Esophagus squamous epithelium (tissue), 5 donors: ENCODE results near the gene WFDC2. TPM values are rescaled to one million over a fixed set of nuclear protein-coding genes. Genes with fewer than 3 reads are reported as not detected.

Experiments used
- DNase-seq: peaks from one replicate; lab custom pipeline; 2025; lab: John Stamatoyannopoulos, UW
- H3K27ac ChIP-seq, 4 donors: fragments of 200-600 bp; sonication (generic); one replicate each; pipeline ENCODE4 v1.5.1; 2016 to 2019; ENCODE audit warnings: mild to moderate bottlenecking in 1 of 4
- H3K27me3 ChIP-seq, 4 donors: fragments of 200-600 bp; sonication (generic); 1 replicate in 3 of 4; 2 replicates in 1 of 4; pipeline versions ENCODE4 v1.5.1 to v1.6.0; 2017 to 2021; ENCODE audit warnings: antibody characterized with exemption in 1 of 4
- H3K36me3 ChIP-seq, 3 donors: fragments of 200-600 bp; sonication (generic); one replicate each; pipeline ENCODE4 v1.5.1; 2016 to 2019
- H3K4me1 ChIP-seq, 3 donors: fragments of 200-600 bp; sonication (generic); one replicate each; pipeline ENCODE4 v1.5.1; 2017 to 2019
- H3K4me3 ChIP-seq, 4 donors: fragments of 200-600 bp; sonication (generic); 1 replicate in 3 of 4; 2 replicates in 1 of 4; pipeline ENCODE4 v1.5.1; 2016 to 2019; ENCODE audit warnings: mild to moderate bottlenecking in 2 of 4, moderate library complexity in 1 of 4
- H3K9me3 ChIP-seq, 3 donors: fragments of 200-600 bp; sonication (generic); one replicate each; pipeline ENCODE4 v1.5.1; 2016 to 2019
- POLR2A ChIP-seq, 4 donors: fragments of 450-650 bp; IDR thresholded peaks; one replicate each; pipeline ENCODE4 v1.6.1; 2017; ENCODE audit warnings: antibody characterized with exemption in 4 of 4, mild to moderate bottlenecking in 4 of 4, moderate library complexity in 3 of 4
- WGBS, 2 donors: methylation state at CpG; one replicate each; pipeline ENCODE4 v1.1.5; 2018; 5-methylcytosine and 5-hydroxymethylcytosine counted together
- intact Hi-C: fragments of 100-400 bp; cut with DNase I; formaldehyde crosslinking; loops from one replicate; pipeline ENCODE4 v1.15.0; 2022
- total RNA-seq, 4 donors: library from RNA; depleted of rRNA; stranded (reverse); fragments of >200 nt; gene quantifications; one replicate each; pipeline ENCODE4 v1.1.0, GENCODE V29; 2016
- TF ChIP-seq, protein P1 (sequence below), 6 experiments: fragments of 450-650 bp in 4 of 6; fragments of 200-600 bp in 2 of 6; sonication (generic) in 2 of 6; IDR thresholded peaks; one replicate each; pipeline ENCODE4 v1.5.1; 2016 to 2019; ENCODE audit warnings: antibody characterized with exemption in 6 of 6, mild to moderate bottlenecking in 4 of 6, moderate library complexity in 4 of 6
- donor health status: DM: yes; HTN: yes; CAD: no.

WFDC2 gene
- total RNA-seq, 4 donors from 2014 or later: 0.99 to 37.7 TPM; not detected in 2

DNA sequence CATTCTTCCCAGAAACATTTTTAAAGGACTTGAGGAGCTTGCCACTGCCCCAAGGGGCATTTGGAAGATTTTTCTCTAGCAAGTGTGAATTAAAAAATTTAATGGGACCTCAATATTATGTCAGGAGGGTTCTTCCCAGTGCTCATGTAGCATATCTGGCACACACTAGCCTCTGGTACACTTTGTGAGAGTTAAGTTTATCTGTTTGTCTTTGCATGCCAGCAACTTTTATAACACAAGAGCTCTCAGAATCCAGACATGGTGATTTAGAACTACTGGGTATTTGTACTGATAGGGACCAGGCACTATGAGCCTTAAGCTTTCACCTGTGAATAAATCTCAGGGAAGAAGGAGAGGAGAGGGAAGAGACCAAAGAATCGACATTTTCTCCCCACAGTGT, 33.0 kb downstream of the WFDC2 start:
- Histone ChIP-seq H3K27me3 (peaks cover 0 to 87% (median 0%) of the 10 kb centered on the region in 4 donors), H3K36me3 (no peaks in the 10 kb centered on the region), H3K4me3 (no peak overlapping the region), H3K27ac (no peak overlapping the region), H3K9me3 (no peaks in the 10 kb centered on the region), H3K4me1 (no peaks in the 10 kb centered on the region)
- intact Hi-C loops: no loop called here
- DNase-seq: no peak
- TF ChIP-seq POLR2A (IDR thresholded peaks at IDR 0.05): no peak
- TF ChIP-seq, protein P1, sequence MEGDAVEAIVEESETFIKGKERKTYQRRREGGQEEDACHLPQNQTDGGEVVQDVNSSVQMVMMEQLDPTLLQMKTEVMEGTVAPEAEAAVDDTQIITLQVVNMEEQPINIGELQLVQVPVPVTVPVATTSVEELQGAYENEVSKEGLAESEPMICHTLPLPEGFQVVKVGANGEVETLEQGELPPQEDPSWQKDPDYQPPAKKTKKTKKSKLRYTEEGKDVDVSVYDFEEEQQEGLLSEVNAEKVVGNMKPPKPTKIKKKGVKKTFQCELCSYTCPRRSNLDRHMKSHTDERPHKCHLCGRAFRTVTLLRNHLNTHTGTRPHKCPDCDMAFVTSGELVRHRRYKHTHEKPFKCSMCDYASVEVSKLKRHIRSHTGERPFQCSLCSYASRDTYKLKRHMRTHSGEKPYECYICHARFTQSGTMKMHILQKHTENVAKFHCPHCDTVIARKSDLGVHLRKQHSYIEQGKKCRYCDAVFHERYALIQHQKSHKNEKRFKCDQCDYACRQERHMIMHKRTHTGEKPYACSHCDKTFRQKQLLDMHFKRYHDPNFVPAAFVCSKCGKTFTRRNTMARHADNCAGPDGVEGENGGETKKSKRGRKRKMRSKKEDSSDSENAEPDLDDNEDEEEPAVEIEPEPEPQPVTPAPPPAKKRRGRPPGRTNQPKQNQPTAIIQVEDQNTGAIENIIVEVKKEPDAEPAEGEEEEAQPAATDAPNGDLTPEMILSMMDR (IDR thresholded peaks at IDR 0.05): no peak
- 50 to 56% methylated on average over 1 of the region's 1 CpG for WGBS, 2 donors

DNA sequence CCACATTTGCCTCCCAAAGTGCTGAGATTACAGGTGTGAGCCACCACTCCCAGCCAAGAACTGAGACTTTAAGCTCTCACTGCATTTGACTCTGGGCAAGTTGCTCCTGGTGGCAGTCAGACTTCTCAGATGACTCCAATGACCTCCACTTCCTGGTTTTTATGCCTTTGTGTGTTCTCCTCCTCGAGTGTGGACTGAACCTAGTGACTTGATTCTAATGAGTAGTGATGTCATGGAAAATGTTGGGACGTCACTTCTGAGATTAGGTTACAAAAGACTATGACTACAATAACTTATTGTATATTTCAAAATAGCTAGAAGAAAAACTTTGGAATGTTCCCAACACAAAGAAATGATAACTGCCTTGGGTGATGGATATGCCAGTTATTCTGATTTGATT, 33.9 kb downstream of the WFDC2 start:
- Histone ChIP-seq H3K27ac (no peak overlapping the region), H3K9me3 (no peaks in the 10 kb centered on the region), H3K36me3 (no peaks in the 10 kb centered on the region), H3K27me3 (peaks cover 0 to 87% (median 0%) of the 10 kb centered on the region in 4 donors), H3K4me1 (no peaks in the 10 kb centered on the region), H3K4me3 (no peak overlapping the region)
- intact Hi-C loops: no loop called here
- no peak for TF ChIP-seq POLR2A (IDR thresholded peaks at IDR 0.05)
- TF ChIP-seq, protein P1 (IDR thresholded peaks at IDR 0.05): no peak
- no peak for DNase-seq
- WGBS, 2 donors: 36 to 66% methylated on average over 2 of the region's 2 CpGs

DNA sequence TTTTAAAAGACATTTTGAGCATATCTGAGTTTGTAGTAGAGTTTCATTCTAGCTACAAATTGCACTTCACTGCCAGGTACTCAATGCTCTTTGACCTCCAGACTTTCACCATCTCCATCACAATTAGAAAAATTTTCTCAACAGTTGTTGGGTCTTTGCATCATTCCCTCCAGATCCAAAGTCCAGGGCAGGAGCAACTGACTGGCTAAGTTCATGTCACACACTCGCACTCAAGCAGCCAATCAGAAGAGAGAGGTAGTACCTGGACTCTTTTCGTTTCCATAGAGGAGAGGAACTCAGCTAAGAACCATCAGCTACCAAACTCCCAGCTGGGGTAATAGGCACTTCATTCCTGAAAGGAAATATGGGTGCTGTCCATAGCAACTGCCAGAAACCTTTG, 36.8 kb downstream of the WFDC2 start:
- Histone ChIP-seq H3K9me3 (no peaks in the 10 kb centered on the region), H3K36me3 (no peaks in the 10 kb centered on the region), H3K4me1 (no peaks in the 10 kb centered on the region), H3K27ac (no peak overlapping the region), H3K27me3 (peaks cover 0 to 73% (median 0%) of the 10 kb centered on the region in 4 donors), H3K4me3 (no peak overlapping the region)
- DNase-seq: no peak
- intact Hi-C loops: no loop called here
- TF ChIP-seq, protein P1 (IDR thresholded peaks at IDR 0.05): no peak
- no peak for TF ChIP-seq POLR2A (IDR thresholded peaks at IDR 0.05)
- WGBS, 2 donors: 63 to 73% methylated on average over 1 to 2 of the region's 2 CpGs

DNA sequence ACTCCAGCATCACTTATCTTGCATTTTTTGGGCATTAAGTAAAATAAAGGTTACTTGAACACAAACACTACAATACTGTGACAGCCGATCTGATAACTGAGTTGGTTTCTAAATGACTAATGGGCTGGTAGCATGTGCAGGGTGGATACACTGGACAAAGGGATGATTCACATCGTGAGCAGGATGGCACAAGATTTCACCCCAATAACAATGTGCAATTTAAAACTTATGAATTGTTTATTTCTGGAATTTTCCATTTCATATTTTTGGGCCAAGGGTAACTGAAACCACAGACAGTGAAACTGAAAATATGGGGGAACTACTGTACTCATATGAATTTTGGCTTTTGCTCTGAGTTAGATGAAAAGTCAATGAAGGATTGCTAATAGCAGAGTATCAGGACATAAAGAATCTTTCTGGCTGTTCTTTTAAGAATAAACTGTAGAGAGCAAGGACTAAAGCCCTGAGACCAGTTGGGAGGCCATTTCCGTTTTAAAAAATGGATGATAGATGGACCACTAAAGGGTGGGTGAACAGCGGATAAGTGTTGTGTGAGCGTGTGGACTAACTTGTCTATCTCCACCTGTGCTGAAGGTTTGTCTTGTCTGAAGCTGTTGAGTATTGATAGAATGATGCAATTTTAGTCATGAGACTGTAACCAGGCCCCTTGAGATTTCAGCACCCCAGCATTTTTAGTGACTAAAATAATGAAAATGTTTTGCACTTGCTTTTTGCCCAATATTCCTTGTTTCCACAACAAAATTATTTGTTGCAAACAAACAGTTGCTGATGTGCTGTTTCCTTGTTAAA, 37.7 kb downstream of the WFDC2 start:
- WGBS, 2 donors: 68 to 70% methylated on average over 5 of the region's 5 CpGs
- Histone ChIP-seq H3K27ac (no peak overlapping the region), H3K9me3 (no peaks in the 10 kb centered on the region), H3K36me3 (no peaks in the 10 kb centered on the region), H3K4me1 (no peaks in the 10 kb centered on the region), H3K4me3 (no peak overlapping the region), H3K27me3 (peaks cover 0 to 74% (median 0%) of the 10 kb centered on the region in 4 donors)
- TF ChIP-seq, protein P1 (IDR thresholded peaks at IDR 0.05): no peak
- no peak for TF ChIP-seq POLR2A (IDR thresholded peaks at IDR 0.05)
- intact Hi-C loops: no loop called here
- no peak for DNase-seq

DNA sequence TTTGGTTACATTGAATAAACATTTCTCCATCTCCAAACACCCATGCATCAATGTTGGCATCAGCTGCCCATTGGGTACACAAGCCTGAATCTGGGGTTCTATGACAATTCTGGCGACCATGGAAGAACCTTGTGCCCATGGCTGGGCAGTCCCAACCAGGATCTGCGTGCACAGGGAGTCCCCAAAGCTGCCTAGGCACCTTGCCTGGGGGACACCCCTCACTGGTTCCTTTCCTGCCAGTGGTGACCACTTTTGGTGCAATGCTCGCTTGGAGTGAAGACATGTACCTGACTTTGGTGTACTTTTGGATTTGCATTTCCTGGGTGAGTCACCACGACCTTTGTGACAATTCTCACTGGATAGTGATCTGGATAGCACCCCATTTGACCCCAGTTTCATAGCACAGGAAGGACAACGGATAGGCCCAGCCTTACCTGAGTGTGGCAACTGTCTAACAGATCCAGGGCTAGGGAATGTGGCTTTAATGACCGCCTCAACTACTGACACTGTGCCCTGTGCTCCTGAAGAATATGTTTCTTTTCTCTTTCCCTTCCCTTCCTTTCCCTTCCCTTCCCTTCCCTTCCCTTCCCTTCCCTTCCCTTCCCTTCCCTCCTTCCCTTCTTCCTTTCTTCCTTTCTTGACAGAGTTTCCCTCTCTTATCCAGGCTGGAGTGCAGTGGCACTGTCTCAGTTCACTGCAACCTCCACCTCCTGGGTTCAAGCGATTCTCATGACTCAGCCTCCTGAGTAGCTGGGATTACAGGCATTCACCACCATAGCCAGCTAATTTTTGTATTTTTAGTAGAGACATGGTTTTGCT, 38.7 kb downstream of the WFDC2 start:
- intact Hi-C loops: no loop called here
- H3K9me3 ChIP-seq: no peaks in the 10 kb centered on the region
- WGBS, 2 donors: 69 to 80% methylated on average over 4 of the region's 7 CpGs
- H3K4me1 ChIP-seq: no peaks in the 10 kb centered on the region
- no peaks in the 10 kb centered on the region for H3K36me3 ChIP-seq
- TF ChIP-seq POLR2A (IDR thresholded peaks at IDR 0.05): no peak
- TF ChIP-seq, protein P1 (IDR thresholded peaks at IDR 0.05): no peak
- H3K27me3 ChIP-seq: peaks cover 0 to 75% (median 0%) of the 10 kb centered on the region in 4 donors
- DNase-seq: no peak
- H3K27ac ChIP-seq: no peak overlapping the region
- H3K4me3 ChIP-seq: no peak overlapping the region
